Adipose tissue (tissue), 3 donors: ENCODE data around the gene NSG1. TPM values are rescaled to one million over a fixed set of nuclear protein-coding genes. Genes with fewer than 3 reads are reported as not detected.

Experiments used
- H3K27ac ChIP-seq: one replicate; pipeline ENCODE4 v1.5.1; 2013; ENCODE audit warnings: low read depth, low read length
- WGBS, 3 donors: extraction: QIAGEN DNeasy Blood & Tissue Kit; methylation state at CpG; one replicate each; pipeline ENCODE4 v1.1.7; 2013; 5-methylcytosine and 5-hydroxymethylcytosine counted together
- polyA plus RNA-seq, 3 donors: library from polyadenylated mRNA; stranded (reverse); fragments of 200-250 nt; gene quantifications; one replicate each; pipeline ENCODE4 v1.2.3, GENCODE V29; 2013
- donor health status: healthy with polysubstance abuse.
- donor health status: Bipolar disorder and iron deficiency.
- donor health status: healthy.

The NSG1 gene
- polyA plus RNA-seq, 3 donors: 0.62 to 2.2 (median 0.80) TPM

GRCh38 chr4:4364486-4365208 lies 22.3 kb upstream of the NSG1 start:
- 70 to 75% (median 71%) methylated on average over 9 of the region's 9 CpGs for WGBS, 3 donors
- H3K27ac ChIP-seq: no peak overlapping the region

DNA sequence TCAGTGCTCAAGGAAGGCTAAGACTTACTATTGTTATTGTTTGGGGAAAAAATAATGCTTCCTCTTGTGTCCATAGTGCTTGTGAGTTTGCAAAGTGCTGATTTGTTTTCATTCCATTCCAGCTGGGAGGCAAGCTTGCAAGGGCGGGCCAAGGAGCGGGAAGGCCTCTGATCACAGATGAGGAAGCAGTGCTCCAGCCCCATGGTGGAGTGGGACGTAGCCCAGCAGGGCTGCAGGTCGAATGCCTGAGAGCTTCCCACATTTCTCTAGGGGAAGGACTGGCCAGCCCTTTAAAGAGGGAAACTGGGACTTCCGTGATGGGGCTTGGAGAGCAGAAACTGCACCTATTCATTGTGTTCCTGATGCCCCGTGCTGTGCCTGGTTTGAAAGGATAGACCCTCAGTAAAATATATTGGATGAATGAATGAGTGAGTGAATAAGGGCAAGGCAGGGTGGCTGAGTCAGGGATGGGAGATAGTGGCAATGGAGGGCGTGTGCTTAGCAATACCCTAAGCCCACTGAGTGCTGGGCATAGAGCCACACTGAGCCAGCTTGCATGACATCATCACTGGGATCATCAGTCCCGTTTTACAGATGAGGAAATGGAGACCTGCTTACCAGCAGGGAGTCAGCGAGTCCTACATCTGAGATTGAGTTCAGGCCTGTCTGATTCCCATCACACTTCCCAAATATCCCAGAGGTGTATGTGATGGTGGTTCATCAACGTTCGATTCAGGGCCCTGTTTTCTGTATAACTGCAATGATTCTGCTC lies 17.9 kb upstream of the NSG1 start:
- no peak overlapping the region for H3K27ac ChIP-seq
- WGBS, 3 donors: 67 to 76% (median 70%) methylated on average over 11 of the region's 11 CpGs

- no peak overlapping the region for H3K27ac ChIP-seq
- 78 to 80% (median 78%) methylated on average over 6 of the region's 6 CpGs for WGBS, 3 donors
These were observed 12.4 kb upstream of the NSG1 start for GRCh38 chr4:4374388-4375098.

DNA sequence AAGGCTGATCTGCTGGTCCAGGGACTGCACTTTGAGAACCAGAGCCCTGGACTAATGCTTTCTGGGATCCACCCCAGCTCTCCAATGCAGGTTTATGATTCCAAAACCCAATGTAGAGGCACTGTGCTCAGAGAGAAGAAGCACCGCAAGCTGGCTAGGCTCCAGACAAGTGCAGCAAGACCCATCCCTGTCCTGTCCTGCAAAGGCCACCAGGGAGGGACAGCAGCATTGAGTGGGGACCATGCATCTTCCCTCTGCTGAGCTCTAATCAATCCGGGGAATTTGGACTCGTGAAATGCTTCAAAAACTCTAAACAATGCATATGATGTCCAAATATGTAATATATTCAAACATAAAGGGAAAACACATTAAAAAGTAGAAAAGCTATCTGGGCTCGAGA lies 10.8 kb upstream of the NSG1 start:
- 71 to 76% (median 75%) methylated on average over 4 of the region's 4 CpGs for WGBS, 3 donors
- H3K27ac ChIP-seq: no peak overlapping the region

- H3K27ac ChIP-seq: no peak overlapping the region
- WGBS, 3 donors: 79 to 86% (median 83%) methylated on average over 12 of the region's 12 CpGs
These were observed 9.7 kb upstream of the NSG1 start for GRCh38 chr4:4377191-4377590.

DNA sequence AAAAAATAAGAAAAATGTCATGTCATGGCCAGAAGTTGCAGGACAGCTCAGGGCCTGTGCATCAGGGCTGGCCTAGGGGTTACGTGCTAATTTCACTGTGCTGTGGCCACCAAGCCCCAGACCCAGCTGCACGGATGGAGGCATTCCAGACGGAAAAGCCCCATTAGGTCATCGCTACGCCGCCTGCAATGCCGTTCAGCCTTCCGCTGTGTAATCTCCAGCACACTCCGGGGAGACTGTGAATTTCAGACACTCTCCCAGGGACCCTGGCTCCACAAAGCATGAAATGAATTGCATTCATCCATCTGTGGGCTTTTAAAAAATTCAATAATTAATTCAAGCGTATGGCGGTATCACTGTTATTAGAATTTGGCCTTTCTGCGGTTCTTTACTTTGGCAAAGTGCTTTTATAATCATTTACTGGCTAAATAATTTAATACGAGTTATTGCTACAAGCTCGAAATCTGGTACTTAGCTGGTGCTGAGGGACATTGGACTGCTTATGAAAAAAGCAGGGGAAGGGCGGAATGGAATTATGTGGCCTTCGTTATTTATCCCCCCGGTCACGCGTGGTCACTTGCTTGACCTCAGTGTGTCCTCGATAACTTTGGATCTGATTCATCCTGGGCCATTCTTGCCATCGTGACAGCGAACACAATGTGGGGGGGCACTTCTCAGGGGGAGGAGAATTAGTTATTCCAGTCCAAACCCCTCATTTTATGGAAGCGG lies 9.0 kb upstream of the NSG1 start:
- no peak overlapping the region for H3K27ac ChIP-seq
- 67 to 87% (median 76%) methylated on average over 23 of the region's 23 CpGs for WGBS, 3 donors

- WGBS, 3 donors: 42 to 64% (median 46%) methylated on average over 6 of the region's 6 CpGs
- H3K27ac ChIP-seq: no peak overlapping the region
These were observed 7.3 kb upstream of the NSG1 start for GRCh38 chr4:4379540-4380087.

DNA sequence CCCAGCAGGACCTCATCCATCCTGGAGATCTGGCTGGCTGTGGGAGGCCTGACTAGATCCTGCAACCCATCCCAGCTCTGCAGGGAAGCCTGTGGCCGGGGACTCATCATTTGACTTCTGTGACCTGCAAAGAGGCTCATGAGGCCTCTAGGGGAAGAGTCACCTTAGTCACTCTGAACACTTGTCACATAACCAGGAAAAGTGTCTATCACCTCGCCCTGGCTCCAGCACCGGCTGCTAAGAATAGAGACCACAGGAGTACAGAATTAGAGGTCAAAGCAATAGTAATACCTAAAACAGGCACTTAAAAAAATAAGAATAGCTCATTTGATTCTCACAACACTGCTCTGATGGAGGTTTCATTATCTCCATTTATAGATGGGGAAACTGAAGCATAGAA lies 3.8 kb upstream of the NSG1 start:
- H3K27ac ChIP-seq: no peak overlapping the region
- WGBS, 3 donors: 71 to 78% (median 75%) methylated on average over 3 of the region's 3 CpGs

DNA sequence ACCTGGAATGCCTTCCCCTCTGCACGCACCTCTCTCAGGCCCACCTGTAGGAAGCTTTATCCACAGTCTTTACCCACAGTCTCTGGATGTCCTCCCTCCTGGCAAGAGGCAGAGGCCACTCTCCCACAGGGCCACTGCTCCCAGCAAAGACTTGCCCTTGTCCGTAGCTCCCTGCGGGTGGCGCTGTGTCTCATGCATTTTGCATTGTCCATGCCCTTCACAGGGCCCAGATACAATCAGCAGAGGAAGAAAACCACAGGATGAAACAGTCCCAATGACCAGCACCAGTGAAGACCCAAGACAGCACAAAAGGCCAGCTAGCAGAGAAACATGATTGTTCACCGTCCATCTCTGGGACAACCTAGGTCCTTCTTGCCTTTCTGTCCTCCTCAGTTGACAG lies 2.1 kb upstream of the NSG1 start:
- no peak overlapping the region for H3K27ac ChIP-seq
- WGBS, 3 donors: 30 to 50% (median 46%) methylated on average over 5 of the region's 5 CpGs

GRCh38 chr4:4385729-4386295 lies 1.1 kb upstream of the NSG1 start:
- no peak overlapping the region for H3K27ac ChIP-seq
- 1 to 4% (median 3%) methylated on average over 30 to 38 of the region's 38 CpGs for WGBS, 3 donors

GRCh38 chr4:4386296-4386735 lies 586 bp upstream of the NSG1 start:
- WGBS, 3 donors: 1% methylated on average over 31 to 36 of the region's 36 CpGs

GRCh38 chr4:4387531-4388310 lies 819 bp downstream of the NSG1 start:
- WGBS, 3 donors: 2 to 3% (median 3%) methylated on average over 57 to 62 of the region's 62 CpGs
- H3K27ac ChIP-seq: no peak overlapping the region

More at GRCh38 chr4:4386296-4386735, 586 bp upstream of the NSG1 start:
- H3K27ac ChIP-seq: no peak overlapping the region

DNA sequence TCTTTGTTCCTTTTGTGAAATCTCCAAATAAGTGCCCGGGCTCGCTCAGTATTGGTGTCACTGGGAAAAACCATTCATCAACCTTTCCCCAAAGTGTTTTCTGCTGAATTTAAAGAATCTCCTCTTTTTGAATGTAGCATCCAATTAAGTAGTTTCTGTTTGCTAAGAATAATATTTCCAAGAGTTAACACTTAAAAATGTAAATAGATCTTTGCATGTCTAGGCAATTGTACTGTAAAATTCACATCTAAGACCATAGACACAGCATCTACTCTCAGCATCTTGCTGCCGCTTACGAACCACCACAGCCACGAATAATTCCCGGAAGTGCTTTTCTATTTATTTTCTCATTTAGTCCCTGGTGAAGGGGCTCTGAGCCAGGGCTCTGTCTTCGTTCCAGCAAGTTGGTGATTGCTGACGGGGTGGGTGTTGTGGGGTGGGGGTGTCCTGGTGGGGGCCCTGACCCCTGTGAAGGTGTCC lies 1.4 kb downstream of the NSG1 start:
- H3K27ac ChIP-seq: no peak overlapping the region
- 20 to 25% (median 21%) methylated on average over 8 of the region's 8 CpGs for WGBS, 3 donors

GRCh38 chr4:4388836-4389575 lies 2.1 kb downstream of the NSG1 start:
- WGBS, 3 donors: 59 to 69% (median 59%) methylated on average over 18 of the region's 18 CpGs
- H3K27ac ChIP-seq: no peak overlapping the region

DNA sequence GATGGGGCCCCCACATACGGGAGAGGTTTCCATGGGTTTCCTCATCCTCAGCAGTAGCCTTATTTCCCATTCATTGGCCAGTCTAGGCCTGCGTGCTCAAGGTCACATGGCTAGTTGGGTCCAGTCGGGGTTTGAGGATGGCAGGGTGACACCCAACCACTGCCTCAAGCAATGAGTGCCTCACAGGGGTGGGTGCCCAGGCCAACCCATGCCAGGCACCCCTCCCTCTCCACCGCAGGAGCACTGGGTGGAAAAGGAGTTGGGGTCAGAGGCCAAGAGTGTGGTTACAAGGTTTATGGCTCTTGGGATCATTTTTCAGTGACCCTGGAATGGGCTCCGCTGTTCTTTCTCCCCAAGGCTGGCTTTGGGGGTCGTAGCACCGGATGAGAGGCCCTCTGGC lies 3.1 kb downstream of the NSG1 start:
- 57 to 66% (median 63%) methylated on average over 7 of the region's 7 CpGs for WGBS, 3 donors
- no peak overlapping the region for H3K27ac ChIP-seq

GRCh38 chr4:4390515-4391240 lies 3.8 kb downstream of the NSG1 start:
- 68 to 71% (median 70%) methylated on average over 11 of the region's 11 CpGs for WGBS, 3 donors

More at GRCh38 chr4:4390515-4391240, 3.8 kb downstream of the NSG1 start:
- no peak overlapping the region for H3K27ac ChIP-seq
